Breast epithelium (tissue), 4 donors: Measurements from ENCODE around the gene DNAAF2. TPM values are rescaled to one million over a fixed set of nuclear protein-coding genes. Genes with fewer than 3 reads are reported as not detected.
A peak's percentile ranks its signal among the peaks of the same experiment; 100 is the strongest.

Experiments used
- DNase-seq, 2 donors: peaks; one replicate each; pipeline ENCODE4 v3.0.0-alpha.2; 2019; ENCODE audit warnings: low spot score in 2 of 2
- H3K27ac ChIP-seq, 2 donors: fragments of 200-600 bp; sonication (generic) in 1 of 2; one replicate each; pipeline ENCODE4 v1.5.1; 2016 to 2019; ENCODE audit warnings: mild to moderate bottlenecking in 1 of 2
- H3K27me3 ChIP-seq, 2 donors: fragments of 200-600 bp; sonication (generic) in 1 of 2; one replicate each; pipeline versions ENCODE4 v1.5.1 to v1.6.0; 2017 to 2019; ENCODE audit warnings: control low read depth in 1 of 2, mild to moderate bottlenecking in 1 of 2
- H3K36me3 ChIP-seq: fragments of 200-600 bp; one replicate; pipeline ENCODE4 v1.5.1; 2019
- H3K4me1 ChIP-seq, 2 donors: fragments of 200-600 bp; sonication (generic); one replicate each; pipeline ENCODE4 v1.5.1; 2016 to 2019; ENCODE audit warnings: control low read depth in 1 of 2
- H3K4me3 ChIP-seq, 3 donors: fragments of 200-600 bp; sonication (generic); 1 replicate in 2 of 3; 2 replicates in 1 of 3; pipeline ENCODE4 v1.5.1; 2016 to 2019; ENCODE audit warnings: mild to moderate bottlenecking in 3 of 3, moderate library complexity in 2 of 3
- H3K9me3 ChIP-seq, 2 donors: fragments of 200-600 bp; sonication (generic) in 1 of 2; one replicate each; pipeline ENCODE4 v1.5.1; 2016 to 2019; ENCODE audit warnings: control low read depth in 1 of 2
- CTCF ChIP-seq, 3 donors: fragments of 450-650 bp; IDR thresholded peaks; one replicate each; pipeline ENCODE4 v1.5.1; 2016 to 2017; ENCODE audit warnings: antibody characterized with exemption in 3 of 3, mild to moderate bottlenecking in 3 of 3, moderate library complexity in 3 of 3
- POLR2A ChIP-seq: fragments of 450-650 bp; IDR thresholded peaks from one replicate; pipeline ENCODE4 v1.6.1; 2016; ENCODE audit warnings: antibody characterized with exemption, mild to moderate bottlenecking, moderate library complexity
- POLR2AphosphoS5 ChIP-seq, 3 donors: sonication (generic); formaldehyde crosslinking; IDR thresholded peaks; one replicate each; pipeline ENCODE4 v1.6.1; 2017; ENCODE audit warnings: antibody characterized with exemption in 3 of 3
- intact Hi-C: fragments of 100-400 bp; cut with DNase I; formaldehyde crosslinking; loops from one replicate; pipeline ENCODE4 v1.15.1; 2023; ENCODE audit warnings: low total_unique reads
- total RNA-seq, 3 donors: library from RNA; depleted of rRNA; stranded (reverse); fragments of >200 nt; gene quantifications; one replicate each; pipeline ENCODE4 v1.1.0, GENCODE V29; 2016

Gene DNAAF2
- total RNA-seq: 10 to 100 TPM in 2 of 3 donors, 1 to 10 TPM in 1; 7.2 to 15.8 (median 12.1) TPM

- H3K27ac ChIP-seq: peak within 1 kb of the TSS; percentile 95
- peaks cover 0 to 13% of the 10 kb centered on the region in 2 donors for H3K4me1 ChIP-seq
- no peaks in the 10 kb centered on the region for H3K27me3 ChIP-seq
- no peaks in the 10 kb centered on the region for H3K9me3 ChIP-seq
- H3K36me3 ChIP-seq: no peaks in the 10 kb centered on the region
- intact Hi-C loops: no loop called here
- TF ChIP-seq POLR2A (no peak), CTCF (IDR thresholded peaks at IDR 0.05) (no peak), POLR2AphosphoS5 (IDR thresholded peaks at IDR 0.05) (peak in 1 of 3 donors; percentile 28)
- DNase-seq: peak; percentile 56 to 58
- H3K4me3 ChIP-seq: peak within 1 kb of the TSS; percentile 72 to 95 (median 85)
Measured at GRCh38 chr14:49634547-49635334, at the start of gene DNAAF2. Gene DNAAF2 (minus strand): TSS chr14:49635244. CDS start chr14:49635149, 95 bp downstream.

- Histone ChIP-seq H3K27ac (no peak overlapping the region), H3K27me3 (no peaks in the 10 kb centered on the region), H3K36me3 (no peaks in the 10 kb centered on the region), H3K4me3 (no peak overlapping the region), H3K9me3 (no peaks in the 10 kb centered on the region), H3K4me1 (no peaks in the 10 kb centered on the region)
- intact Hi-C loops: no loop called here
- no peak for TF ChIP-seq CTCF (IDR thresholded peaks at IDR 0.05)
- TF ChIP-seq POLR2A: no peak
- no peak for TF ChIP-seq POLR2AphosphoS5 (IDR thresholded peaks at IDR 0.05)
- DNase-seq: no peak
Measured at GRCh38 chr14:49679271-49679670, 44.2 kb upstream of the DNAAF2 start.

GRCh38 chr14:49677643-49678042 lies 42.6 kb upstream of the DNAAF2 start:
- Histone ChIP-seq H3K9me3 (no peaks in the 10 kb centered on the region), H3K36me3 (no peaks in the 10 kb centered on the region), H3K4me3 (no peak overlapping the region), H3K27me3 (no peaks in the 10 kb centered on the region), H3K27ac (no peak overlapping the region), H3K4me1 (no peaks in the 10 kb centered on the region)
- intact Hi-C loops: no loop called here
- no peak for DNase-seq
- no peak for TF ChIP-seq POLR2AphosphoS5 (IDR thresholded peaks at IDR 0.05)
- TF ChIP-seq POLR2A: no peak
- no peak for TF ChIP-seq CTCF (IDR thresholded peaks at IDR 0.05)

GRCh38 chr14:49673586-49673985 lies 38.5 kb upstream of the DNAAF2 start:
- Histone ChIP-seq H3K9me3 (no peaks in the 10 kb centered on the region), H3K27ac (no peak overlapping the region), H3K27me3 (no peaks in the 10 kb centered on the region), H3K4me1 (no peaks in the 10 kb centered on the region), H3K4me3 (no peak overlapping the region), H3K36me3 (no peaks in the 10 kb centered on the region)
- TF ChIP-seq CTCF (IDR thresholded peaks at IDR 0.05) (no peak), POLR2A (no peak), POLR2AphosphoS5 (IDR thresholded peaks at IDR 0.05) (no peak)
- DNase-seq: no peak
- intact Hi-C loops: no loop called here

- no peaks in the 10 kb centered on the region for H3K36me3 ChIP-seq
- no peak for DNase-seq
- no peaks in the 10 kb centered on the region for H3K27me3 ChIP-seq
- H3K27ac ChIP-seq: no peak overlapping the region
- H3K4me3 ChIP-seq: no peak overlapping the region
- no peak for TF ChIP-seq POLR2AphosphoS5 (IDR thresholded peaks at IDR 0.05)
- TF ChIP-seq CTCF (IDR thresholded peaks at IDR 0.05): no peak
- intact Hi-C loops: no loop called here
- H3K4me1 ChIP-seq: no peaks in the 10 kb centered on the region
- no peaks in the 10 kb centered on the region for H3K9me3 ChIP-seq
Measured at GRCh38 chr14:49670475-49670874, 35.4 kb upstream of the DNAAF2 start.
